ACHN (cell line): ENCODE measurements around the gene PTPN22.
"Not testable (repeated sequence)": the region's sequence is repeated elsewhere in the genome, so short reads cannot be mapped to it uniquely, and the experiment has no call there.

Experiments
- DNase-seq: peaks from one replicate; pipeline ENCODE4 v3.0.0-alpha.2; 2015
- in situ Hi-C: cut with HindIII; loops from 2 replicates; pipeline ENCODE4 v1.10.0; 2017; ENCODE audit warnings: low sequenced_read_pairs, low pct_ligation_motif_present, low pct_unique_long_range_greater_than_20kb

The PTPN22 gene

GRCh38 chr1:113857776-113858175 is 13.7 kb downstream of the PTPN22 start:
- DNase-seq, result no peak
- in situ Hi-C loops, result no loop called here

- in situ Hi-C loops, result no loop called here
- no peak for DNase-seq
These were observed 15.1 kb downstream of the PTPN22 start for GRCh38 chr1:113856401-113856790.

- DNase-seq, result no peak
- in situ Hi-C loops, result no loop called here
These were observed 15.7 kb downstream of the PTPN22 start for GRCh38 chr1:113855630-113856400.

GRCh38 chr1:113854234-113854633 is 17.3 kb downstream of the PTPN22 start:
- in situ Hi-C loops, result no loop called here
- no peak for DNase-seq

- in situ Hi-C loops, DNase-seq: not testable (repeated sequence)
These were observed 18.8 kb downstream of the PTPN22 start for GRCh38 chr1:113852694-113853093.

GRCh38 chr1:113850127-113850796 is 21.2 kb downstream of the PTPN22 start:
- in situ Hi-C loops, result no loop called here
- no peak for DNase-seq

- in situ Hi-C loops, result no loop called here
- DNase-seq, result no peak
These were observed 22.4 kb downstream of the PTPN22 start for GRCh38 chr1:113849072-113849471.

- no peak for DNase-seq
- in situ Hi-C loops, result no loop called here
These were observed 25.0 kb downstream of the PTPN22 start for GRCh38 chr1:113846391-113847035.

- in situ Hi-C loops, result no loop called here
- no peak for DNase-seq
These were observed 35.0 kb downstream of the PTPN22 start for GRCh38 chr1:113836534-113836933.

- in situ Hi-C loops, result no loop called here
- peak; percentile 51 for DNase-seq
These were observed 35.7 kb downstream of the PTPN22 start for GRCh38 chr1:113835686-113836290.

- no peak for DNase-seq
- in situ Hi-C loops, result no loop called here
These were observed 36.8 kb downstream of the PTPN22 start for GRCh38 chr1:113834716-113835115.

GRCh38 chr1:113830039-113830438 is 41.5 kb downstream of the PTPN22 start:
- no peak for DNase-seq

GRCh38 chr1:113821916-113822315 is 49.6 kb downstream of the PTPN22 start:
- DNase-seq, result no peak
- in situ Hi-C loops, result no loop called here

More at GRCh38 chr1:113830039-113830438, 41.5 kb downstream of the PTPN22 start:
- in situ Hi-C loops, result no loop called here

- DNase-seq, result no peak
- in situ Hi-C loops, result no loop called here
These were observed 52.9 kb downstream of the PTPN22 start for GRCh38 chr1:113818578-113818977.

GRCh38 chr1:113813218-113813617 is 58.3 kb downstream of the PTPN22 start:
- no peak for DNase-seq
- in situ Hi-C loops, result no loop called here

- in situ Hi-C loops, result no loop called here
- peak; percentile 2 for DNase-seq
These were observed 58.8 kb downstream of the PTPN22 start for GRCh38 chr1:113812661-113813135.

- in situ Hi-C loops, result no loop called here
These were observed 59.4 kb downstream of the PTPN22 start, which contains the start of gene RSBN1 for GRCh38 chr1:113811888-113812660. Gene RSBN1, minus strand, starts transcription at chr1:113812476. Its CDS starts 64 bp downstream, at chr1:113812412.

GRCh38 chr1:113811156-113811887 is 60.2 kb downstream of the PTPN22 start:
- in situ Hi-C loops, result no loop called here
- peak; percentile 27 for DNase-seq

More at GRCh38 chr1:113811888-113812660, 59.4 kb downstream of the PTPN22 start, which contains the start of gene RSBN1:
- peak; percentile 97 for DNase-seq
